RWPE1 (cell line): ENCODE results near the gene PHLDA1.

Experiments
- CTCF ChIA-PET: fragments of 350-600 bp; sonication (Branson Sonifier 250); formaldehyde crosslinking; extraction: SDS; loops from one replicate; lab custom pipeline; 2021; lab: Yijun Ruan, JAX
- POLR2A ChIA-PET: fragments of 400-600 bp; formaldehyde crosslinking; extraction: SDS; loops from one replicate; lab custom pipeline; 2020; ENCODE audit warnings: antibody characterized with exemption; ENCODE audit not compliant: low non-redundant PET; lab: Yijun Ruan, JAX
- DNase-seq: peaks from one replicate; pipeline ENCODE4 v3.0.0; 2012; ENCODE audit warnings: low spot score
- H3K27ac ChIP-seq: fragments of 450-650 bp; 2 replicates; pipeline ENCODE4 v1.5.1; 2017
- CTCF ChIP-seq: fragments of 450-650 bp; conservative IDR thresholded peaks from 2 replicates; pipeline ENCODE4 v1.5.1; 2017; ENCODE audit warnings: low read depth, mild to moderate bottlenecking

The PHLDA1 gene

DNA sequence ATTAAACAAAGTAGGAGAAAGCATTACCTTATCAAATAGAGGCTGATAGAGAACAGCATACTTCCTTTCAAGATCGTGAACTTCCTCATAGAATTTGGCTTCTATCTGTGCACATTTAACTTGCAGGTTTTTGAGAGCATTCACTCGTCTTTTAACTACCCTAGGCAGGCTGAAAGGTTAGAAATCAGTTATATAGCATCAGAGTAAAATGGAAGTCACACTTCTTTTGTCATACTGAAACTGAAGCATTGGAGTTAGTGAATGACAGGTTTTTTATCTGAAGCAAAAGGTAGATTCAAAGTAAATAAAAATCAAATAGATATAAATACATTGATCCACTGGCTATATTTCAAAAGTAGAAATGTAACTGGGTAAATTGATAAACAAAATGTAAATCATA is 28.5 kb upstream of the PHLDA1 start:
- DNase-seq = no peak
- CTCF ChIA-PET = interaction anchor here (0.9 kb wide), 1 partner anchor 272 kb away, joined by 3 read pairs; no protein-coding TSS in a partner anchor
- no peak overlapping the region for H3K27ac ChIP-seq
- POLR2A ChIA-PET = no interaction called here
- no peak for TF ChIP-seq CTCF

DNA sequence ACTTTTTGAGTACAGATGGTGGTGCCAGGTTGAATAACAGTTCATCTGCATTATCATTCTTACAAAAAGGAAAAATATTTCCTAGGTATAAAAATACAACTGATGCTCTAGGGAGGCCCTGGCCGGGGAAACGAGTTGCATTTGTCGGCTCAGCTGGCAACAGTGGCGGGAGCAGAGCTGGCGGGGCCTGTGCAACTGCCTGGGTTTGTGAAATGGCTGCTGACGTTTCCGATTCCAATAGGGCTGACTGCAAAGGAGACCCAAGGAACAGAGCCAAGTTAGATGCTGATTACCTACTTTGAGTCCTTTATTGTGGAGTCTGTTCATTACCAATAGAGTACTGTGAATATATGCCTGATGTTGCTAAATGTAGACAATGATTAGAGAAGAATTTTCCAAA is 25.8 kb upstream of the PHLDA1 start:
- no peak for DNase-seq
- ChIA-PET POLR2A (no interaction called here), CTCF (no interaction called here)
- no peak for TF ChIP-seq CTCF
- no peak overlapping the region; the same call in 1 of the 2 replicates for H3K27ac ChIP-seq

GRCh38 chr12:76055393-76055792 is 23.8 kb upstream of the PHLDA1 start:
- POLR2A ChIA-PET = interaction anchor here (0.6 kb wide), 1 partner anchor 53 kb away, joined by 3 read pairs; no protein-coding TSS in a partner anchor
- H3K27ac ChIP-seq = no peak overlapping the region
- no peak for TF ChIP-seq CTCF
- CTCF ChIA-PET = interaction anchor here (0.8 kb wide), 1 partner anchor 293 kb away, joined by 3 read pairs; the partner anchor contains the start of gene BBS10
- DNase-seq = no peak

- TF ChIP-seq CTCF = no peak
- no peak overlapping the region for H3K27ac ChIP-seq
- POLR2A ChIA-PET = no interaction called here
- CTCF ChIA-PET = interaction anchor here (0.6 kb wide), 1 partner anchor 174 kb away, joined by 6 read pairs; no protein-coding TSS in a partner anchor
- DNase-seq = no peak
Observed at GRCh38 chr12:76049575-76050251, 18.1 kb upstream of the PHLDA1 start.

DNA sequence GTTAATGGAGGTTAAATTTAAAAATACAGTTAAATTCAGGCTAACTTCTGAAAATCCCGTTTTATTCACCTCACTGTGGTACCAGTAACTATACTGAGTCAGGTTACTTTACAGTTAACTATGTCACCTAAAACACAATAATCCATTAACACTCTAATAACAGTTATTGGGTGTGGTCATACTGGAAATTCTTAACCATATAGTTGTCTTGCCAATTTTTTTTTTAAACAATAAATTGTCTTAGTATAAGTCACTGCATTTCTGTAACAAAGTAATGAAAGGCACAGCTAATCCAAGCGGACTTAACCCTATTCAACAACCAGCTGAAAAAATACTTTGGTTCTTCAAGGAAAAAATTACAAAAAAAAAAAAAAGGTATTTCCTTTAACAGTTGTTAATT is 16.2 kb upstream of the PHLDA1 start:
- no peak for TF ChIP-seq CTCF
- CTCF ChIA-PET = interaction anchor here (0.6 to 0.7 kb wide), 3 partner anchors 188 to 578 kb away, joined by 3 to 5 read pairs (median 3); no protein-coding TSS in a partner anchor
- no peak for DNase-seq
- H3K27ac ChIP-seq = no peak overlapping the region
- POLR2A ChIA-PET = no interaction called here

DNA sequence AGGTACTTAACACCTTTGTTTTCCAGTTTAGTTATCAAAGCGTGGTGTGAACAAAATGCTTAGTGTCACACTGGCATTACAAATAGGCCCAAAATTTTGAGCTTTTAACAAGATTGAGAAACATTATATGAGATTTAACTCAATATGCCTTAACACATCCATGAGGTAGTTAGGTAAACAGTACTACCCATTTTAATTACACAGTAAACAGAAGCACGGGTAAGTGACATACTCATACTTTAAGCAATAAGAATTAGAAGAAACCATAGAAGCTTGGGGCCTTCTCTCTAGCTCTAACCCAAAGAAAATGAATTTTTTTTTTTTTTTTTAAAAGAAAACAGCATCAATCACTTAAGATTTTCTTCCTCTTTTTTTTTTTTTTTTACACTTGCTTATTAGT is 15.5 kb upstream of the PHLDA1 start:
- H3K27ac ChIP-seq = no peak overlapping the region
- no peak for TF ChIP-seq CTCF
- CTCF ChIA-PET = interaction anchor here (0.9 kb wide), 1 partner anchor 476 kb away, joined by 3 read pairs; no protein-coding TSS in a partner anchor
- DNase-seq = no peak
- POLR2A ChIA-PET = no interaction called here
